Mesendoderm (in vitro differentiated cells): Measurements from ENCODE around the gene E2F8. TPM values are rescaled to one million over a fixed set of nuclear protein-coding genes. Genes with fewer than 3 reads are reported as not detected.

Experiments used
- DNase-seq: peaks from one replicate; pipeline ENCODE4 v3.0.0; 2013
- H2AK5ac ChIP-seq: 2 replicates; pipeline ENCODE4 v1.6.1; 2013; ENCODE audit warnings: low read length, inconsistent platforms
- H2BK120ac ChIP-seq: 2 replicates; pipeline ENCODE4 v1.6.1; 2013; ENCODE audit warnings: low read depth, mild to moderate bottlenecking, low read length, moderate library complexity, mixed read lengths
- H2BK15ac ChIP-seq: replicated peaks from 2 replicates; pipeline ENCODE4 v1.6.1; 2013; ENCODE audit warnings: low read depth, mild to moderate bottlenecking, moderate library complexity
- H2BK5ac ChIP-seq: 2 replicates; pipeline ENCODE4 v1.6.1; 2013; ENCODE audit warnings: low read length, inconsistent platforms
- H3K18ac ChIP-seq: 2 replicates; pipeline ENCODE4 v1.6.1; 2013; ENCODE audit warnings: mild to moderate bottlenecking, low read length, mixed read lengths
- H3K23ac ChIP-seq: one replicate; pipeline ENCODE4 v1.6.1; 2013; ENCODE audit warnings: low read length
- H3K27ac ChIP-seq: 2 replicates; pipeline ENCODE4 v1.5.1; 2013; ENCODE audit warnings: low read depth, mild to moderate bottlenecking, inconsistent platforms, low read length, moderate library complexity
- H3K27me3 ChIP-seq: 2 replicates; pipeline ENCODE4 v1.6.1; 2013; ENCODE audit warnings: low read length, control low read depth, mild to moderate bottlenecking, inconsistent platforms; ENCODE audit not compliant: insufficient read depth, poor library complexity
- H3K36me3 ChIP-seq: 2 replicates; pipeline ENCODE4 v1.6.1; 2013; ENCODE audit warnings: low read length, inconsistent platforms; ENCODE audit not compliant: control insufficient read depth, insufficient read depth
- H3K4ac ChIP-seq: one replicate; pipeline ENCODE4 v1.6.1; 2013; ENCODE audit warnings: low read depth, mild to moderate bottlenecking, low read length, moderate library complexity
- H3K4me1 ChIP-seq: 2 replicates; pipeline ENCODE4 v1.6.1; 2013; ENCODE audit warnings: low read depth, low read length, inconsistent platforms; ENCODE audit not compliant: control insufficient read depth
- H3K4me2 ChIP-seq: 2 replicates; pipeline ENCODE4 v1.6.1; 2013; ENCODE audit warnings: low read length
- H3K4me3 ChIP-seq: 2 replicates; pipeline ENCODE4 v1.5.1; 2013; ENCODE audit warnings: mild to moderate bottlenecking, low read length
- H3K56ac ChIP-seq: one replicate; pipeline ENCODE4 v1.6.1; 2013; ENCODE audit warnings: low read length
- H3K79me1 ChIP-seq: 2 replicates; pipeline ENCODE4 v1.6.1; 2013; ENCODE audit warnings: low read length, inconsistent platforms
- H3K79me2 ChIP-seq: 2 replicates; pipeline ENCODE4 v1.6.1; 2013; ENCODE audit warnings: mild to moderate bottlenecking, low read length; ENCODE audit not compliant: control insufficient read depth, insufficient read depth
- H3K9ac ChIP-seq: 2 replicates; pipeline ENCODE4 v1.6.1; 2013; ENCODE audit warnings: low read length, inconsistent platforms
- H4K5ac ChIP-seq: one replicate; pipeline ENCODE4 v1.6.1; 2013; ENCODE audit warnings: low read length
- H4K8ac ChIP-seq: one replicate; pipeline ENCODE4 v1.6.1; 2013; ENCODE audit warnings: low read depth, mild to moderate bottlenecking, control low read depth, low read length, moderate library complexity
- whole genome bisulfite sequencing: extraction: QIAGEN DNeasy Blood & Tissue Kit; methylation state at CpG from one replicate; pipeline ENCODE4 v1.1.7; 2013; ENCODE audit warnings: low lambda C conversion rate, missing lambda C conversion rate; ENCODE audit not compliant: insufficient coverage; ENCODE audit errors: extremely low coverage; 5-methylcytosine and 5-hydroxymethylcytosine counted together
- polyA plus RNA-seq, 2 experiments: library from polyadenylated mRNA; stranded (reverse); fragments of 200-250 nt; gene quantifications; one replicate each; pipeline ENCODE4 v1.2.3, GENCODE V29; 2013

Gene E2F8, protein sequence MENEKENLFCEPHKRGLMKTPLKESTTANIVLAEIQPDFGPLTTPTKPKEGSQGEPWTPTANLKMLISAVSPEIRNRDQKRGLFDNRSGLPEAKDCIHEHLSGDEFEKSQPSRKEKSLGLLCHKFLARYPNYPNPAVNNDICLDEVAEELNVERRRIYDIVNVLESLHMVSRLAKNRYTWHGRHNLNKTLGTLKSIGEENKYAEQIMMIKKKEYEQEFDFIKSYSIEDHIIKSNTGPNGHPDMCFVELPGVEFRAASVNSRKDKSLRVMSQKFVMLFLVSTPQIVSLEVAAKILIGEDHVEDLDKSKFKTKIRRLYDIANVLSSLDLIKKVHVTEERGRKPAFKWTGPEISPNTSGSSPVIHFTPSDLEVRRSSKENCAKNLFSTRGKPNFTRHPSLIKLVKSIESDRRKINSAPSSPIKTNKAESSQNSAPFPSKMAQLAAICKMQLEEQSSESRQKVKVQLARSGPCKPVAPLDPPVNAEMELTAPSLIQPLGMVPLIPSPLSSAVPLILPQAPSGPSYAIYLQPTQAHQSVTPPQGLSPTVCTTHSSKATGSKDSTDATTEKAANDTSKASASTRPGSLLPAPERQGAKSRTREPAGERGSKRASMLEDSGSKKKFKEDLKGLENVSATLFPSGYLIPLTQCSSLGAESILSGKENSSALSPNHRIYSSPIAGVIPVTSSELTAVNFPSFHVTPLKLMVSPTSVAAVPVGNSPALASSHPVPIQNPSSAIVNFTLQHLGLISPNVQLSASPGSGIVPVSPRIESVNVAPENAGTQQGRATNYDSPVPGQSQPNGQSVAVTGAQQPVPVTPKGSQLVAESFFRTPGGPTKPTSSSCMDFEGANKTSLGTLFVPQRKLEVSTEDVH
- 12.0 TPM for polyA plus RNA-seq (2013, experiment 1 of 2)
- 12.9 TPM for polyA plus RNA-seq (2013, experiment 2 of 2)

DNA sequence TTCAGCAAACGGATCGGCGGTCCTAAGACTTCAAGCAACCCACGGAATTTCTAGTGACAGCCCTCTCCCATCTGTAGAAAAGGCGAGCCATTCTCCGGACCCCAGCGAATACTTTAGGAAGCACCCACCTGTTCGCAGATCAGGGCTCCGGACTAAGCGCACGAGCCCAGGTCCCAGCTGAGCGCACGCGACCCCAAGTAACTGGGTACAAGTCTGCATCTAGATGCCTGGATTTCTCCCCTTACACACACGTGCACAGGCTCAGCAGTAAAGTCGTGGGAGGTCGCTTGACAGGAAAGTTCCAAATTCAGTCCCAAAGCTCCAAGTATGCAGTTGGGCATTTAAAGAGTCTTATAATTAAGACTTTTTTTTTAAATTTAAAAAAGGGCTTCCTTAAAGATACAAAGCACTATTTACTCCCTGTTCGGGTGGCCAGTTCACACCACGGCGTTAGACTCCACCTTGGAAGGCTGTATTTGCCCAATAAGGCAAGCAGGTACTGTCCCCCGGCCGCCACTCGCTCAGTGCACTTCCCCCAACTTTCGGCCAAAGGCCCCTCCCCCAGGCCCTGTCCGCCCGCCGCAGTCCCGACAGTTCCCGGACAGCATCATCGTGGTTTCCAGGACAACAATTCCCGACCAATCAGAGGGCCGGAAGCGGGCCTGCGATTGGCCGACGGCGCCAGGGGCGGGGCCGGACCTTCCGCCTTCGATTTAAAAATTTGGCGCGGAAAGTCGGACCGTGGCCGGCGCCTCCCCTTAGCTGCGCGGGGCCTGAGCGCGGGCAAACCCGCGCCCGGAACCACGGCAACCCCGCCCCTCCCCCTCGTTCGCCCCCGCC is at the start of gene E2F8:
E2F8 (minus strand) TSS at position 526 of the 840 bp plus-strand sequence. CDS start 824 bp downstream, outside the sequence.
- Histone ChIP-seq H2BK15ac (no peak within 1 kb of the TSS), H3K23ac (no peak within 1 kb of the TSS), H3K4me3 (peak within 1 kb of the TSS; percentile 91), H3K79me2 (peaks cover 2% of the 10 kb centered on the region), H3K56ac (peak within 1 kb of the TSS; percentile 94), H3K79me1 (peaks cover 2% of the 10 kb centered on the region), H3K27ac (peak within 1 kb of the TSS; percentile 63), H4K8ac (no peak within 1 kb of the TSS), H2AK5ac (no peak within 1 kb of the TSS), H3K4me1 (no peaks in the 10 kb centered on the region), H3K9ac (peak within 1 kb of the TSS; percentile 91), H2BK120ac (no peak within 1 kb of the TSS), H3K4ac (peak within 1 kb of the TSS; percentile 94), H2BK5ac (peak within 1 kb of the TSS; percentile 75), H3K4me2 (peak within 1 kb of the TSS; percentile 97), H3K27me3 (peaks cover 3% of the 10 kb centered on the region), H4K5ac (no peak within 1 kb of the TSS), H3K18ac (peak within 1 kb of the TSS; percentile 86), H3K36me3 (peaks cover 5% of the 10 kb centered on the region)
- WGBS: no CpG with 5 or more reads among the region's 59 CpGs
- peak; percentile 99 for DNase-seq

DNA sequence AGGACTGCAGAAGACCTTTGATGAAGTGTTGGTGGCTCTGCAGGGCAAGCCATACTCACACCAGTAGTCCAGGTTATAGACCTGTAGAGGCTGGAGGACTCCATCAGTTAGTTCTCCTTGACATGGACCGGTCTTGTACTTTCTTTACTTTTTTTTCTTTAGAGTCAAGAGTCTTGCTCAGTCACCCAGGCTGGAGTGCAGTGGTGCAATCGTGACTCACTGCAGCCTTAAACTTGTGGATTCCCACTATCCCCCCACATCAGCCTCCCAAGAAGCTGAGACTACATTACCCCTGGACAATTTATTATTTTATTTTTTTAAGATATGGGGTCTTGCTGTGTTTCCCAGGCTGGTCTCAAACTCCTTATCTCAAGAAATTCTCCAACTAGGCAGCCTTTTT is 49.6 kb upstream of the E2F8 start:
- Histone ChIP-seq H3K18ac (no peak overlapping the region), H2BK120ac (no peak overlapping the region), H3K27ac (no peak overlapping the region), H4K5ac (no peak overlapping the region), H3K79me2 (no peaks in the 10 kb centered on the region), H3K9ac (no peak overlapping the region), H2BK15ac (no peak overlapping the region), H3K56ac (no peak overlapping the region), H3K4me2 (no peak overlapping the region), H3K4ac (no peak overlapping the region), H4K8ac (no peak overlapping the region), H2BK5ac (no peak overlapping the region), H3K79me1 (no peaks in the 10 kb centered on the region), H3K27me3 (no peaks in the 10 kb centered on the region), H3K4me1 (peaks cover 5% of the 10 kb centered on the region), H3K36me3 (no peaks in the 10 kb centered on the region), H3K23ac (no peak overlapping the region), H3K4me3 (no peak overlapping the region), H2AK5ac (no peak overlapping the region)
- no CpG with 5 or more reads among the region's 2 CpGs for WGBS
- DNase-seq: no peak

DNA sequence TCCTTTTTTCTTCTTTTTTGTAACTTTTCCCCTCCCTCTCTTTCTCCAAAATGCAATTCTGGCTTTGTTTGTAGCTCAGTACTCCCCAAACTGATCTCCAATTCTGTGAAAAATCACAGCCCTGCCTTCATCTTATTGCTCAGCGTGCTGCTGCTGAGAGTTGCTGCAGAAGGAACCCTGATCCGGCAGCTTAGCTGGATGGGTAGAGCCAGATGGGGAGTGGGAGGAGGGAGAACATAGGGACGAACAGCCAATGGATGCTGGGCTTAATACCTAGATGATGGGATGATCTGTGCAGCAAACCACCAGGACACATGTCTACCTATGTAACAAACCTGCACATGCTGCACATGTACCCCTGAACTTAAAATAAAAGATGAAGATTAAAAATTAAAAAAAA is 47.5 kb upstream of the E2F8 start:
- Histone ChIP-seq H4K5ac (no peak overlapping the region), H3K27me3 (no peaks in the 10 kb centered on the region), H3K23ac (no peak overlapping the region), H3K4me2 (no peak overlapping the region), H4K8ac (no peak overlapping the region), H2BK15ac (no peak overlapping the region), H3K4me1 (peaks cover 18% of the 10 kb centered on the region), H3K9ac (no peak overlapping the region), H3K36me3 (no peaks in the 10 kb centered on the region), H3K27ac (no peak overlapping the region), H3K79me1 (no peaks in the 10 kb centered on the region), H3K18ac (no peak overlapping the region), H2BK120ac (no peak overlapping the region), H2AK5ac (no peak overlapping the region), H3K4me3 (no peak overlapping the region), H2BK5ac (no peak overlapping the region), H3K79me2 (no peaks in the 10 kb centered on the region), H3K56ac (no peak overlapping the region), H3K4ac (no peak overlapping the region)
- no CpG with 5 or more reads among the region's 3 CpGs for WGBS
- no peak for DNase-seq

DNA sequence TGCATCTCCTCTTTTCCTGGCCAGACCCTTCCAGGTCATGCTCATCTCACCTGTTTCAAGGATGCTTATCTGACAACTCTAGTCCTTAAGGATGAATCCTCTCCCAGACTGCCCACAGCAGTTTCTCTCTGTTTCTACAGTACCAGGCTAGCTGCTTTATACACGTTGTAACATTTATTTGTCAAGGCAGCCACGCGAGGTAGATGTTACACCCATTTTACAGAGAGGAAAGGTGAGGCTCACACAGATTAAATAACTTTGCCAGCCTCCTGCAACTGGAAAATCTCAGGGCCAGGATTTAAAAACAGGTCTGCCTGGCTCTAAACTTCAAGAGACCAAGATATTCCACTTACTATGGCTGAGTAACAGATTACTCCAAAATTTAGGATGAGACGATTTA is 45.7 kb upstream of the E2F8 start:
- Histone ChIP-seq H2AK5ac (no peak overlapping the region), H2BK120ac (no peak overlapping the region), H4K8ac (no peak overlapping the region), H3K4me1 (peaks cover 18% of the 10 kb centered on the region), H2BK5ac (no peak overlapping the region), H3K36me3 (no peaks in the 10 kb centered on the region), H3K4me2 (no peak overlapping the region), H3K27me3 (no peaks in the 10 kb centered on the region), H3K4ac (peak overlapping the region; percentile 6), H3K27ac (no peak overlapping the region), H3K79me1 (no peaks in the 10 kb centered on the region), H3K23ac (no peak overlapping the region), H3K18ac (peak overlapping the region; percentile 76), H4K5ac (no peak overlapping the region), H3K4me3 (no peak overlapping the region), H3K56ac (peak overlapping the region; percentile 45), H2BK15ac (no peak overlapping the region), H3K79me2 (no peaks in the 10 kb centered on the region), H3K9ac (no peak overlapping the region)
- DNase-seq: no peak
- no CpG with 5 or more reads among the region's 4 CpGs for WGBS

DNA sequence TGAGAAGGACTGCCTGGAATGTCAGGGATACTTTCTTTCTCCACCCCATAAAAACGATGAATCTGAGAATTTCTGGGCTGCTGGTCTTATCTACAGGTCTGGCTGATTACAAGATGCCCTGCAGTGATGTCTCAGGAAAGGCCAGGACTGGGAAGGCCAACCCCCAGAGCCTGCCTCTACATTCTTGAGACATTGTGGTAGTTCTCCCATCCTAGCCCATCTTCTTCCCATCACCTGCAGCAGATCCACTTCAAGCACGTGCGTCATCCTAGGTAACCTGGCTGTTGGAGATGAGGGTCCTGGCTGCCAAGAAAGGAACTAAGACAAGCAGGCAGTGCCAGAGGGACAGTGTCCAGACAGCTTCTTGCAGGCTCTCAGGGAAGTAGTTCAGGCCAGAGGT is 44.1 kb upstream of the E2F8 start:
- no peak overlapping the region for H3K18ac ChIP-seq
- H3K9ac ChIP-seq: no peak overlapping the region
- H3K27ac ChIP-seq: peak overlapping the region; percentile 2
- H4K8ac ChIP-seq: no peak overlapping the region
- no peak overlapping the region for H3K4me2 ChIP-seq
- no peak overlapping the region for H3K4me3 ChIP-seq
- H2BK15ac ChIP-seq: no peak overlapping the region
- no peak overlapping the region for H3K23ac ChIP-seq
- no peaks in the 10 kb centered on the region for H3K36me3 ChIP-seq
- H2AK5ac ChIP-seq: peak overlapping the region; percentile 4
- H3K79me2 ChIP-seq: no peaks in the 10 kb centered on the region
- no CpG with 5 or more reads among the region's 3 CpGs for WGBS
- H4K5ac ChIP-seq: no peak overlapping the region
- H2BK5ac ChIP-seq: peak overlapping the region; percentile 7
- DNase-seq: peak; percentile 92
- no peaks in the 10 kb centered on the region for H3K27me3 ChIP-seq
- no peak overlapping the region for H3K4ac ChIP-seq
- H3K4me1 ChIP-seq: peaks cover 22% of the 10 kb centered on the region
- H3K79me1 ChIP-seq: no peaks in the 10 kb centered on the region
- H2BK120ac ChIP-seq: no peak overlapping the region
- H3K56ac ChIP-seq: peak overlapping the region; percentile 17
